SK-N-SH (cell line): ENCODE measurements around the gene MAP2K4. TPM values are rescaled to one million over a fixed set of nuclear protein-coding genes. Genes with fewer than 3 reads are reported as not detected.

ENCODE experiments used
- CTCF ChIA-PET: fragments of 300-600, 350-600 bp; formaldehyde crosslinking; extraction: SDS; loops from one replicate; lab custom pipeline; 2021; lab: Yijun Ruan, JAX
- POLR2A ChIA-PET: fragments of 350-600 bp; sonication (Branson Sonifier 250); formaldehyde crosslinking; extraction: SDS; loops from one replicate; lab custom pipeline; 2020; ENCODE audit warnings: antibody characterized with exemption, inconsistent platforms; lab: Yijun Ruan, JAX
- DNase-seq: peaks from one replicate; pipeline ENCODE4 v3.0.0; 2012
- H2AFZ ChIP-seq: fragments of 200-600 bp; sonication (generic); 2 replicates; pipeline ENCODE4 v1.8.1; 2016; ENCODE audit warnings: antibody characterized with exemption, mild to moderate bottlenecking, low read depth
- H3F3A ChIP-seq: fragments of 200-600 bp; sonication (generic); replicated peaks from 2 replicates; pipeline ENCODE3; 2016; ENCODE audit warnings: antibody characterized with exemption, mild to moderate bottlenecking; ENCODE audit not compliant: insufficient read depth
- H3K27ac ChIP-seq, 2 experiments: fragments of 200-500 bp in 1 of 2; fragments of 200-600 bp in 1 of 2; sonication (Bioruptor generic) in 1 of 2; sonication (generic), shearing (Covaris generic) in 1 of 2; 2 replicates each; pipeline versions ENCODE4 v1.5.1 to v1.6.1; 2014 to 2016; ENCODE audit warnings: low read depth in 2 of 2, inconsistent platforms in 1 of 2, low read length in 1 of 2, mild to moderate bottlenecking in 1 of 2, mixed read lengths in 1 of 2
- H3K27me3 ChIP-seq: fragments of 200-600 bp; sonication (generic), shearing (Covaris generic); 2 replicates; pipeline ENCODE4 v1.6.1; 2016; ENCODE audit warnings: mixed run types; ENCODE audit not compliant: insufficient read depth
- H3K36me3 ChIP-seq, 2 experiments: fragments of 200-500 bp in 1 of 2; fragments of 200-600 bp in 1 of 2; sonication (Bioruptor generic) in 1 of 2; sonication (generic) in 1 of 2; replicated peaks in 1 of 2; 2 replicates each; pipeline versions ENCODE3 to v1.5.1; 2014 to 2016; ENCODE audit warnings: low read length in 1 of 2, mild to moderate bottlenecking in 1 of 2; ENCODE audit not compliant: insufficient read depth in 2 of 2, control insufficient read depth in 1 of 2
- H3K4me1 ChIP-seq, 2 experiments: fragments of 200-500 bp in 1 of 2; fragments of 200-600 bp in 1 of 2; sonication (Bioruptor generic) in 1 of 2; sonication (generic), shearing (Covaris generic) in 1 of 2; 2 replicates each; pipeline versions ENCODE4 v1.5.1 to v1.6.1; 2014 to 2016; ENCODE audit warnings: low read depth in 1 of 2, low read length in 1 of 2, mixed run types in 1 of 2; ENCODE audit not compliant: insufficient read depth in 2 of 2, control insufficient read depth in 1 of 2
- H3K4me2 ChIP-seq: fragments of 200-600 bp; sonication (generic), shearing (Covaris generic); 2 replicates; pipeline ENCODE4 v1.6.1; 2017; ENCODE audit warnings: mixed run types
- H3K4me3 ChIP-seq, 2 experiments: fragments of 200-500 bp in 1 of 2; fragments of 200-600 bp in 1 of 2; sonication (Bioruptor generic) in 1 of 2; sonication (generic), shearing (Covaris generic) in 1 of 2; 2 replicates each; pipeline versions ENCODE4 v1.5.1 to v1.8.1; 2014 to 2016; ENCODE audit warnings: low read depth in 2 of 2, inconsistent platforms in 1 of 2, low read length in 1 of 2, mild to moderate bottlenecking in 1 of 2, mixed read lengths in 1 of 2, moderate library complexity in 1 of 2
- H3K79me2 ChIP-seq: fragments of 200-600 bp; sonication (generic); 2 replicates; pipeline ENCODE4 v1.8.1; 2017; ENCODE audit warnings: mild to moderate bottlenecking; ENCODE audit not compliant: insufficient read depth
- H3K9ac ChIP-seq: fragments of 200-600 bp; sonication (generic); 2 replicates; pipeline ENCODE4 v1.6.1; 2017; ENCODE audit warnings: mixed run types
- H3K9me2 ChIP-seq: fragments of 200-600 bp; sonication (generic); 2 replicates; pipeline ENCODE4 v1.6.1; 2017; ENCODE audit warnings: mixed run types
- H3K9me3 ChIP-seq: fragments of 200-600 bp; sonication (generic); 2 replicates; pipeline ENCODE4 v1.6.1; 2017; ENCODE audit warnings: mixed run types, mild to moderate bottlenecking, moderate library complexity
- H4K20me1 ChIP-seq: fragments of 200-600 bp; sonication (generic); 2 replicates; pipeline ENCODE4 v1.6.1; 2017; ENCODE audit warnings: mild to moderate bottlenecking, mixed run types; ENCODE audit not compliant: insufficient read depth
- CHD2 ChIP-seq: fragments of 150-350 bp; IDR thresholded peaks from 2 replicates; pipeline ENCODE4 v1.6.1; 2018; ENCODE audit warnings: low read length; ENCODE audit not compliant: partially characterized antibody
- EZH2phosphoT487 ChIP-seq: fragments of 200-600 bp; sonication (generic); IDR thresholded peaks from 2 replicates; pipeline ENCODE4 v1.6.1; 2017; ENCODE audit warnings: low read depth, mixed run types, mild to moderate bottlenecking, antibody characterized with exemption, moderate library complexity, borderline replicate concordance
- GABPA ChIP-seq: IDR thresholded peaks from 2 replicates; pipeline ENCODE4 v1.4.0; 2012; ENCODE audit warnings: low read depth, mild to moderate bottlenecking
- GATA2 ChIP-seq: sonication (generic); formaldehyde crosslinking; IDR thresholded peaks from 2 replicates; pipeline ENCODE4 v1.5.0; 2020; ENCODE audit warnings: mild to moderate bottlenecking, missing genetic modification reagents
- JUND ChIP-seq: IDR thresholded peaks from 2 replicates; pipeline ENCODE4 v1.4.0; 2012
- MAX ChIP-seq: IDR thresholded peaks from 2 replicates; pipeline ENCODE4 v1.4.0; 2012; ENCODE audit warnings: low read depth
- MXI1 ChIP-seq: IDR thresholded peaks from 2 replicates; pipeline ENCODE4 v1.6.1; 2012; ENCODE audit warnings: mild to moderate bottlenecking, low read depth, low read length, improper control_type of control experiment
- NRF1 ChIP-seq: IDR thresholded peaks from 2 replicates; pipeline ENCODE4 v1.6.1; 2012; ENCODE audit warnings: low read depth, mild to moderate bottlenecking, low read length
- RAD21 ChIP-seq: IDR thresholded peaks from 2 replicates; pipeline ENCODE4 v1.6.1; 2012; ENCODE audit warnings: mild to moderate bottlenecking, low read length
- RFX5 ChIP-seq: IDR thresholded peaks from 2 replicates; pipeline ENCODE4 v1.6.1; 2012; ENCODE audit warnings: mild to moderate bottlenecking, improper control_type of control experiment, low read length
- SIN3A ChIP-seq: IDR thresholded peaks from 2 replicates; pipeline ENCODE4 v1.6.1; 2012; ENCODE audit warnings: low read depth, mild to moderate bottlenecking, low read length, moderate library complexity, borderline replicate concordance
- ZBTB33 ChIP-seq: IDR thresholded peaks from 2 replicates; pipeline ENCODE4 v1.4.0; 2012; ENCODE audit warnings: low read depth, borderline replicate concordance
- WGBS: methylation state at CpG from one replicate; pipeline ENCODE4 v1.1.6; 2017; ENCODE audit warnings: low lambda C conversion rate; 5-methylcytosine and 5-hydroxymethylcytosine counted together
- polyA plus RNA-seq, 3 experiments: library from polyadenylated mRNA; depleted of rRNA; stranded (reverse); fragments of >200 nt; gene quantifications; 2 replicates each; pipeline ENCODE4 v1.2.3, GENCODE V29; 2012
- TF ChIP-seq, protein P1 (sequence below): IDR thresholded peaks from 2 replicates; pipeline ENCODE4 v1.4.0; 2012; ENCODE audit warnings: low read depth, borderline replicate concordance
- TF ChIP-seq, protein P2 (sequence below): fragments of 150-350 bp; IDR thresholded peaks from 2 replicates; pipeline ENCODE4 v1.6.1; 2016; ENCODE audit warnings: mild to moderate bottlenecking, low read depth, low read length

Gene MAP2K4
- polyA plus RNA-seq, 1 of the 3 experiments (the other 2 are of a cell fraction): 10.6 TPM

DNA sequence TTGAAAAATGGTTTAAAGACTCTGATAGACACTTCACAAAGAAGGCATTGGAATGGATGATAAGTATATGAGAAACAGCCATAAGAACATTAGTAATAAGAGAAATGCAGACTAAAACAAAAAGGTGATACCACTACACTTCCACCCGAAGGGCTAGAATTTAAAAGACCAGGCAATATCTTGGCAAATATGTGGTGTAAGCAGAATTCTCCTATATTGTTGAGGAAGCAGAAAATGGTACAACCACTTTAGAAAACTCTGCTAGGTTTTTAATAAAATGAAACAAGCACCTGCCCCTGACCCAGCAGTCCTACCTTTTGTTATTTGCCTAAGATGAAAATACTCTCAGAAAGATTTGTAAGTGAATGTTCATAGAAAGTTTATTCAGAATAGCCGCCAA, 43.7 kb downstream of the MAP2K4 start:
- H3K9me3 ChIP-seq: no peaks in the 10 kb centered on the region
- no peaks in the 10 kb centered on the region for H3K27me3 ChIP-seq
- TF ChIP-seq MAX (no peak), GATA2 (no peak)
- peaks cover 0 to 26% of the 10 kb centered on the region in 2 experiments for H3K36me3 ChIP-seq
- no peak overlapping the region for H3K4me2 ChIP-seq
- H3F3A ChIP-seq: peaks cover 4% of the 10 kb centered on the region
- POLR2A ChIA-PET: no interaction called here
- CTCF ChIA-PET: no interaction called here
- 98% methylated on average over 2 of the region's 2 CpGs for WGBS
- H3K79me2 ChIP-seq: peaks cover 58% of the 10 kb centered on the region
- H4K20me1 ChIP-seq: 0 out of 2 replicates have a peak, but pooled peaks cover 5% of the 10 kb centered on the region
- H3K27ac ChIP-seq: no peak overlapping the region
- H3K4me1 ChIP-seq: peaks cover 8 to 11% of the 10 kb centered on the region in 2 experiments; a peak in 1 of 4 replicates
- no peak overlapping the region for H2AFZ ChIP-seq
- H3K9ac ChIP-seq: no peak overlapping the region
- no peak overlapping the region for H3K4me3 ChIP-seq
- no peaks in the 10 kb centered on the region for H3K9me2 ChIP-seq
- DNase-seq: no peak

DNA sequence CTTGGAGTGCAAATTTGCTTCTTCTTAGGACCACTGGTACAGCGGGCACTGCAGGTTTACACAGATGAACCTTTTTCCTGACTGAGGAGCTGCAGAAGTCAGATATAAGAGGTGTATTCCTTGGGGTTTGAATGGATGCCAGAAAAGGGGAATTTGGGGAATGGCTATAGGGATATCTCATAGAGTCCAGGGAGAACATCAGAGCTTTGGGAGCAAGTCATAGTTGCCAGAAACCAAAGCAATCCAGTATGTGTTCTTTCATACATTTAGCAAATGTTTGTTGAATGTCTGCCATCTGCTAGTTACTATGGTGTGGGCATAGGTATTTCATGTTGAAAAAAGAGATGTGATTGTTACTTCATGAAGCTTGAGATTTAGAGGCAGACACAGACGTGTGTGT, 46.8 kb downstream of the MAP2K4 start:
- no peak overlapping the region for H2AFZ ChIP-seq
- ChIA-PET CTCF (no interaction called here), POLR2A (interaction anchor here (0.6 kb wide), 1 partner anchor 37 kb away, joined by 3 read pairs; no protein-coding TSS in a partner anchor)
- no peak overlapping the region for H3K4me3 ChIP-seq
- H3K4me2 ChIP-seq: no peak overlapping the region
- no peaks in the 10 kb centered on the region for H3K9me3 ChIP-seq
- no peak for DNase-seq
- H3K27me3 ChIP-seq: no peaks in the 10 kb centered on the region
- H3K9me2 ChIP-seq: no peaks in the 10 kb centered on the region
- H3K36me3 ChIP-seq: peaks cover 4 to 21% of the 10 kb centered on the region in 2 experiments
- H4K20me1 ChIP-seq: 0 out of 2 replicates have a peak, but pooled peaks cover 5% of the 10 kb centered on the region
- 97% methylated on average over 2 of the region's 2 CpGs for WGBS
- peaks cover 15% of the 10 kb centered on the region for H3F3A ChIP-seq
- no peak for TF ChIP-seq RFX5
- TF ChIP-seq NRF1: no peak
- no peak for TF ChIP-seq CHD2
- TF ChIP-seq SIN3A: no peak
- no peak for TF ChIP-seq RAD21
- no peak for TF ChIP-seq MXI1
- TF ChIP-seq ZBTB33: no peak
- no peak for TF ChIP-seq GABPA
- no peak for TF ChIP-seq JUND
- no peak for TF ChIP-seq EZH2phosphoT487
- TF ChIP-seq, protein P1, sequence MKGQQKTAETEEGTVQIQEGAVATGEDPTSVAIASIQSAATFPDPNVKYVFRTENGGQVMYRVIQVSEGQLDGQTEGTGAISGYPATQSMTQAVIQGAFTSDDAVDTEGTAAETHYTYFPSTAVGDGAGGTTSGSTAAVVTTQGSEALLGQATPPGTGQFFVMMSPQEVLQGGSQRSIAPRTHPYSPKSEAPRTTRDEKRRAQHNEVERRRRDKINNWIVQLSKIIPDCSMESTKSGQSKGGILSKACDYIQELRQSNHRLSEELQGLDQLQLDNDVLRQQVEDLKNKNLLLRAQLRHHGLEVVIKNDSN: no peak
- TF ChIP-seq, protein P2, sequence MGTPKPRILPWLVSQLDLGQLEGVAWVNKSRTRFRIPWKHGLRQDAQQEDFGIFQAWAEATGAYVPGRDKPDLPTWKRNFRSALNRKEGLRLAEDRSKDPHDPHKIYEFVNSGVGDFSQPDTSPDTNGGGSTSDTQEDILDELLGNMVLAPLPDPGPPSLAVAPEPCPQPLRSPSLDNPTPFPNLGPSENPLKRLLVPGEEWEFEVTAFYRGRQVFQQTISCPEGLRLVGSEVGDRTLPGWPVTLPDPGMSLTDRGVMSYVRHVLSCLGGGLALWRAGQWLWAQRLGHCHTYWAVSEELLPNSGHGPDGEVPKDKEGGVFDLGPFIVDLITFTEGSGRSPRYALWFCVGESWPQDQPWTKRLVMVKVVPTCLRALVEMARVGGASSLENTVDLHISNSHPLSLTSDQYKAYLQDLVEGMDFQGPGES: no peak
- peak overlapping the region in 1 of 2 experiments; percentile 39; a peak in 2 of 4 replicates for H3K27ac ChIP-seq
- H3K79me2 ChIP-seq: peaks cover 45% of the 10 kb centered on the region; the same call in 1 of the 2 replicates
- no peak overlapping the region for H3K9ac ChIP-seq
- peaks cover 10 to 11% of the 10 kb centered on the region in 2 experiments; a peak in 2 of 4 replicates for H3K4me1 ChIP-seq
